ENCODE data around the gene SMAD9.

Gene SMAD9

DNA sequence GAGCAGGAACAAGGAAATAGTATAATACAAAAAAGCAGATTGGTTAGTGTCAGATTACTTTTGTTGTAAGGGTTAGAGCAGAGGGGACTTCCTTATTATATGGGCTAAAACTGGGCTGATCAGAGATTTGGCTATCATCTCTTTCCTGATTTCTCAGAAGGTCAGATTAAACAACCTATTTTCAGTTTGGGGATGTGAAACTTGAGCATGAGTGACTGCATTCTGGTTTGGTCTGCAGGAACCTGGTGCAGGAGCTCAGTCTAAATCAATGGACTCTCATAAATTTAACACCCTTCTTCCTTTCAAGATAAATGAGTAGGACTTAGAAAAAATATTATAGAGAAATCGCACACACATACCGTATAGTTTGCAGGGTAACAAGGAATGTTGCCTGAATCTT, 113.9 kb downstream of the SMAD9 start:
- H3K4me3 ChIP-seq (ENCODE audit: low read depth, low read length), result no peak overlapping the region
- no peak for TF ChIP-seq CTCF (IDR thresholded peaks at IDR 0.05; ENCODE audit: low read depth, low read length)
- DNase-seq (ENCODE audit: low read depth, low spot score), result no peak
- in situ Hi-C loops (cut with HindIII; ENCODE audit: low sequenced_read_pairs), result no loop called here

GRCh38 chr13:36804588-36804987, 115.5 kb downstream of the SMAD9 start:
- DNase-seq (ENCODE audit: low read depth, low spot score), result no peak
- H3K4me3 ChIP-seq (ENCODE audit: low read depth, low read length), result no peak overlapping the region
- in situ Hi-C loops (cut with HindIII; ENCODE audit: low sequenced_read_pairs), result no loop called here
- TF ChIP-seq CTCF (IDR thresholded peaks at IDR 0.05; ENCODE audit: low read depth, low read length), result no peak

- in situ Hi-C loops (cut with HindIII; ENCODE audit: low sequenced_read_pairs), result no loop called here
Observed at GRCh38 chr13:36801035-36801434, 119.0 kb downstream of the SMAD9 start.

DNA sequence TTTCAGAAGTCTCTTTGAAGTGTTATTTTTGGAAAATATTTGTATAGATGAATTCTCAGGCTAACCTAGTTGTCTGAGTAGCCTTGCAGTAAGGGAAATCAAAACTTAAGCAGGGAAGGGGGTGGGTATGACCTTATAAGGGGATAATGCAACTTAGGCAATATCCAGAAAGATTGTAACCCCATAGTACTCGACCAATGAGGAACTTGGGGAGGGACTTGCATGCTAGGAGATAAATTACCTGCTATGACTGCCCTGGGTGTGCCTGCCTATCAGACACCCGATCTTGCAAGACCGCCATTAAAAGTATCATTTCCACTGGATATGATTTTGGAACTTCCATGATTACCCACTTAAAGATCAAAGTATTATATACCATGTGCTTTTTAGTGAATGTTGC, 124.0 kb downstream of the SMAD9 start:
- DNase-seq (ENCODE audit: low read depth, low spot score), result no peak
- no peak for TF ChIP-seq CTCF (IDR thresholded peaks at IDR 0.05; ENCODE audit: low read depth, low read length)
- no peak overlapping the region for H3K4me3 ChIP-seq (ENCODE audit: low read depth, low read length)
- in situ Hi-C loops (cut with HindIII; ENCODE audit: low sequenced_read_pairs), result no loop called here

More at GRCh38 chr13:36801035-36801434, 119.0 kb downstream of the SMAD9 start:
- TF ChIP-seq CTCF (IDR thresholded peaks at IDR 0.05; ENCODE audit: low read depth, low read length), result no peak
- no peak overlapping the region for H3K4me3 ChIP-seq (ENCODE audit: low read depth, low read length)
- no peak for DNase-seq (ENCODE audit: low read depth, low spot score)

GRCh38 chr13:36795463-36795862, 124.6 kb downstream of the SMAD9 start:
- in situ Hi-C loops (cut with HindIII; ENCODE audit: low sequenced_read_pairs), result no loop called here
- no peak for TF ChIP-seq CTCF (IDR thresholded peaks at IDR 0.05; ENCODE audit: low read depth, low read length)
- DNase-seq (ENCODE audit: low read depth, low spot score), result no peak
- H3K4me3 ChIP-seq (ENCODE audit: low read depth, low read length), result no peak overlapping the region
